Activated T-cell treated with anti-CD3 and anti-CD28 coated beads for 48 hours (primary cell): ENCODE data around the gene SSNA1.
"Not testable (repeated sequence)": the region's sequence is repeated elsewhere in the genome, so short reads cannot be mapped to it uniquely, and the experiment has no call there.

ENCODE experiments used
- DNase-seq: peaks from one replicate; pipeline ENCODE4 v3.0.0-alpha.2; 2020; ENCODE audit warnings: low read depth

The SSNA1 gene

GRCh38 chr9:137233143-137233980 lies 44.9 kb downstream of the SSNA1 start:
- DNase-seq, result no peak

- no peak for DNase-seq
Observed at GRCh38 chr9:137234055-137234697, 45.7 kb downstream of the SSNA1 start.

GRCh38 chr9:137234758-137235423 lies 46.4 kb downstream of the SSNA1 start:
- DNase-seq, result no peak

GRCh38 chr9:137235424-137236237 lies 47.2 kb downstream of the SSNA1 start:
- DNase-seq, result no peak

GRCh38 chr9:137236238-137236935 lies 47.9 kb downstream of the SSNA1 start:
- DNase-seq, result peak; percentile 90

GRCh38 chr9:137236936-137237421 lies 48.5 kb downstream of the SSNA1 start:
- DNase-seq, result no peak

GRCh38 chr9:137237759-137238726 lies 49.6 kb downstream of the SSNA1 start:
- no peak for DNase-seq

- not testable (repeated sequence) for DNase-seq
Observed at GRCh38 chr9:137239541-137240200, 51.2 kb downstream of the SSNA1 start.
